Prostate gland (tissue), 2 donors: Measurements from ENCODE around the gene TCP10L.

Experiments used
- CTCF ChIP-seq, 4 experiments: fragments of 200-600 bp in 2 of 4; fragments of 450-650 bp in 2 of 4; sonication (generic) in 2 of 4; IDR thresholded peaks; 1 replicate in 3 of 4; 2 replicates in 1 of 4; pipeline ENCODE4 v1.5.1; 2016 to 2019; ENCODE audit warnings: antibody characterized with exemption in 4 of 4, mild to moderate bottlenecking in 2 of 4, moderate library complexity in 2 of 4
- POLR2AphosphoS5 ChIP-seq: sonication (generic); formaldehyde crosslinking; IDR thresholded peaks from one replicate; pipeline ENCODE4 v1.6.1; 2017; ENCODE audit warnings: antibody characterized with exemption

DNA sequence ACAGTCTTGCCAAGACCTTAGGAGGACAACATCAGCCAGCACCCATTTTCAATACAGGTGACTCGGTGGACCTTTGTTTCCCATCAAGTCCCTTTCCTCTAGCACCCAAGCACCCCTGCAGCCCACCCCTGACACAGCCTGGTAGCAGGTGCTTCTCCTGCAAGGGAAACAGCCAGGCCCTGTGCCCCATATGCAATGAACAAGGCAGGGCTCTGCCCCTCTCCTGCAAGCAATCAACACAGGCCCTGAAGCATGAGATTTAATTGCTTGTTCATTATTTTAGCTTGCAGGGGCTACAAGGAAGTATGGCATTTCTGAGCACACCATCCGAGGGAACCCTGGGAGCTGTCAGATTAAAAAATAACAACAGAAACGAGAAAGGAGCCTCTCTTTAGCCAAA lies 35.4 kb downstream of the TCP10L start:
- TF ChIP-seq POLR2AphosphoS5 (no peak), CTCF (IDR thresholded peaks at IDR 0.05) (no peak)
